ENCODE results near the gene OPA1. TPM values are rescaled to one million over a fixed set of nuclear protein-coding genes. Genes with fewer than 3 reads are reported as not detected.

The OPA1 gene
- total RNA-seq, 1 experiment from 2014 or later: 89.7 TPM

DNA sequence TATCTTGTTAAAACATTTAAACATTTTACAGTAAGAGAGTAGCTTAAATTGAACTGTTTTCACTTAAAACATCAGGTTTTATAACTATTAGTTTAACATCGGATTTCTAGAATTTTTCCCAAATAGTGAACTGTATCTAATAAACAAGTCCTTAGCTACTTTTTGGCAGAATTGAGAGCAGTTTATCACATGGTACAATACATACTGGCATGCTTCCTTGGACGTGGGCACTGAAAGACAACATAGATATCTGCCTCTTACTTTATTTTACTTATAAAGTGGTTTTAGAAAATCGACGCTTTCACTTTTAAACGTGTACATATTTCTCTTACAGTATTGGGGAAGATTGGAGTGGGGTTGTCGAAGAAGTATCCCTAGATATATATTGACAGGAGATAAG, 52.8 kb downstream of the OPA1 start:
- no peak for DNase-seq (ENCODE audit: low read depth)

DNA sequence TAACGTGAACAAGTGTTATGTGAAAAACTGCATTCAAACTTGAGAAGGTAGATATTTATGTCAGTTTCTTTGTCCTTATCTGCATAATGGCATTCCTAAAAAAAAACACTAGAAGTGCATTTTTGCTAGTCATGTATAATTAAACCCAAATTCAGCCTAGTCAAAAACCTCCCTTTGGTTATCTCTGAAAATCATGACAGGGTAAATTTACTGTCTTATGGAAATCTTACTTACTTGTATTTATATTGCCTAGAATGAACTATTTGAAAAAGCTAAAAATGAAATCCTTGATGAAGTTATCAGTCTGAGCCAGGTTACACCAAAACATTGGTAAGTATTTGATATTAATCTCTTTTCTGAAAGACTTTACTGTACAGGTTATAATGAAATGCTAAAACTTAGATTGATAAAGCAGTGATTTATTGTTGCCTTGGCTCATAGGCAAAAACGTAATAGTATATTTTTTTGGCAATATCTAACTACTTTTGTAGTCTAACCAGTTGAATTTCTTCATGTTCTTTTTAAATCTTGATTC, 55.6 kb downstream of the OPA1 start:
- no peak for DNase-seq (ENCODE audit: low read depth)

DNA sequence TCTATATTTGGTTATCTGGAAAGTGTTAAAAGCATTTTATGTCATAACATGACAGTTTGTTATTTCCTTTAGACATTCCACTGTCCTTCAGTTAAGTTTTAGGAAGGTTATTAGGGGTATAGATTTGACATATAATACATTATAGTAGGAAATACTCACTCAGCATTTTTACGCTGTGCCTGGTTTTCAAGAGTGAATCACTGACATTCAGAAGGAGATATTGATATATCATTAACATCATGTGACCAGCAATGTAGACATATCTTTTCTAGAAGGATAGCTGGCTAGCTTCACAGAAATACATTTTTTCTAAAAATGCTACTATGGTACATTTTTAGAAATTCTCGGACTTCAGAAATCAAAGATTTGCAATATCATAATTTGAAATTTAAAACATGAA, 57.6 kb downstream of the OPA1 start:
- DNase-seq (ENCODE audit: low read depth): no peak

DNA sequence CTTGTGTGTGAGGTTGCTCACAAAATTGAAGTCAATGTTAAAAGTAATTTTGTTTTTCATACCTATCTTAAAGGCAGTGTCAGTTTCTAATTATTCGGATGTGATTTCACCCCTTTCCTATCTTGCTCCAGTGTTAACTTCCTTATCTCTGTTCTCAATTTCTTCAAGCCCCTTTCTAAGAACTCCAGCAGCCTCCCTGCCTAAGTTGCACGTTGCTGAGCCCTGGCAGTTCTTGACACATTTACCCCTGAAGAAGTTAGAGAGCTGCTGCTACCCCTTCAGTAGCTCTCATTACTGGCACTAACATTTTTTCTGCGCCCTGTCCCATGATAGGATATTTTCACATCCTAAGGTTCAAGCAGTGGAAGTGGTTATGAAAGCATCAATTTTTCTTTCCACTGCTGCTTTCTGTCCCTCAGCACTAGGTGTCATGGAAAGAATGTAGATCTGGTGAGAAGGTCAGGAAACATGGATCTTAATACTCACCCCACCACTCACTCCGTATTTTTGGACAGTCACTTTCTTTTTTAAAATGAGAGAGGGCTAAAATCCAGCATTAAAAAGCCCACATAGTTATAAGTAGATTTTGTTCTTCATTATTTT, 62.9 kb downstream of the OPA1 start:
- no peak for DNase-seq (ENCODE audit: low read depth)

DNA sequence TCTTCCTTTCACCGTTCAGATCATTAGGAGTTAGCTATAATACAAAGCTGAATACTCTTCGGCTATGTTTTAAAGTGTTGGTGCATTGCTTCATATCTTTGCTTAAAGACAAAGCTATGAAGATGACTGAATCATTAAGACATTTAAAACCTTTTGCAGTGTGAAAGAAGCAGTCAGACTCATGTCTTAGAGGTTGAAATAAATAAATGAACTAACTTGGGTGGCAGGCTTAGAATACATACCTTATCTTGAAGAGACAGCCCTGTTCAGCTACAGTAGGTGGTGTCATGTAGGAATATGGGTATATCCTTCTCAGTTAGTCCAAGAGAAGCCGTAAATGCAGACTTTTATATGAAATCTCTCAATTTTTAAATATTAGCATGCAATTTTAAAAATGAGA, 63.4 kb downstream of the OPA1 start:
- no peak for DNase-seq (ENCODE audit: low read depth)

DNA sequence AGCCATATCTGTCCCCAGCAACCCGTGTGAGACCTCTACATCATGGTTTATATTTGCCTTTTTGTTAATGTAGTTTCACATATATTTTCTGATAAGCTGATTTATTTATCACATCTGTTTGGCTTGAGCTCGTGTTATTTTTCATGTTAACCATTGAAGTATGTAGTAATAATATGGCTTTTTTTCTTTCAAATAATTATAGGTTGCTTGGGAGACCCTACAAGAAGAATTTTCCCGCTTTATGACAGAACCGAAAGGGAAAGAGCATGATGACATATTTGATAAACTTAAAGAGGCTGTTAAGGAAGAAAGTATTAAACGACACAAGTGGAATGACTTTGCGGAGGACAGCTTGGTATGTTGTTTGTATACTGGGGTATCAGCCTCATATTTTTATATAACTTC, 63.9 kb downstream of the OPA1 start:
- DNase-seq (ENCODE audit: low read depth): no peak

DNA sequence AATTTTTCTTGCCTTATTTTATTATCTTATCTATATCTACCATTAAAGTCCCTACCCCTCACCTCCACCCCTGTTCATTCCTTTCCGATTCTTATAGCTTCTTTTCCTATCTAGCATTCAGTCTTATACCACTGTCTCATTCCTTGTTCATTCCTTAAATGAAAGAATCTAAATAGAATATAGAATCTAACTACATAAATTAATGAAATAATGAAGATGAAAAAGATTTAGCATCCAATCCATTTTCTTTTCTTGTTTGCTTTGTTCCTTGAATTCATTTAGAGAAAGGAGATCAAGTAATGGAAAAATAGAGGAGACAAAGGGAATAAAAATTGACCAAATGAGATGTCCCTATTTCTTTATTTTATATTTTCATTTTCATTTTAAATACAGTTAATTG, 67.2 kb downstream of the OPA1 start:
- DNase-seq (ENCODE audit: low read depth): no peak

DNA sequence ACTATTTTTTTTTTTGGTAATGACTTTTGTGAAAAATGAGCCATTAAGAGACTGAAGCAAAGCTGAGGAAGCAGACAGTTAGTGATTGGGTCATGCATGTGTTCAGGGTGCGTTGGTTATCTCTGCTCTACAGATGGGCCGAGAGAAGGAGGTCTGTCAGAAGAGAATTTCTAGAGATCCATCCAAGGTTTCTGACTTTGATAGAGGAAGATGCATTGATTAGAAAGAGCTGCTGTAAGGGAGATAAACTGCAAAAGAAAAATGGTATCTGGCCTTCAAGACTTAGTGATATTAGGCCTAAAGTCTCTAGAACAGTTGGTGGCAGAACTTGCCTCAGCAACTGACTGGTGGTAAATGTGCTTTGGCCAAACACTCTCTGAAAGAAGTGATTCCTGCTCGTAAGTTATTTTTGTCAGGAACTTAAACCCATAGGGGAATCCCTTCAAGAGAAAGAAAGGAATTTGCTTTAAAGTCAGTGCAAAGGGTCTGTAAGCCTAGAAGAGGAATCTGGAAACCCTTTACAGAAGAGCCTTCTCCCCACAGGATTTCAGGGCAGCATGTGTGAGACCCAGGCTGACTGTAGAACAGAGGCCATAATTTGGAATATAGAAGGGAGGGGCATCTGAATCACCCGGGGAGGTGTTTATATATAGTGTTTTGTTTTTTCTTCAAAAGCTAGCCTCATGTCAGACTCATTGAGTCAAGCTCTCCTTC, 67.8 kb downstream of the OPA1 start:
- no peak for DNase-seq (ENCODE audit: low read depth)

DNA sequence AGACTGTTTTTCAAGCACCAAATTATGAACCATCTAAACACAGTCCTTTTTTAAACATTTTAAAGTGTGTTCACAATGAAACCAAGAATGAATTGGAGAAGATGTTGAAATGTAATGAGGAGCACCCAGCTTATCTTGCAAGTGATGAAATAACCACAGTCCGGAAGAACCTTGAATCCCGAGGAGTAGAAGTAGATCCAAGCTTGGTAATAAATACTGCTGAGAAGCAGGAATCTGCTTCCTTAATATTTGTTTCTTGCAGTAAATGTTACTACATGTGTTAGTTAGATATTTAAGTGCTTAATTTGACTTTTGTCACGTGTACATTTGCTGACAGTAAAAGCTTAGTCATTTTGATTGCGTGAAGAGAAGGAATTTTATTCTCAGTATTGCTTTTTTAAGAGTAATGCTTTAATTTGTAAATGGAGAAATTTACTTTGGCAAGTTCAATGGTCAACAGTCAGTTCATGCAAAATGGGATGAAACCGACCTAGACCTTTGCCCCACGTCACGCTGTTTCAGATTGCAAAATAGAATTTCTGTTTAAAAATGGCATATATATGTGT, 69.8 kb downstream of the OPA1 start:
- no peak for DNase-seq (ENCODE audit: low read depth)

DNA sequence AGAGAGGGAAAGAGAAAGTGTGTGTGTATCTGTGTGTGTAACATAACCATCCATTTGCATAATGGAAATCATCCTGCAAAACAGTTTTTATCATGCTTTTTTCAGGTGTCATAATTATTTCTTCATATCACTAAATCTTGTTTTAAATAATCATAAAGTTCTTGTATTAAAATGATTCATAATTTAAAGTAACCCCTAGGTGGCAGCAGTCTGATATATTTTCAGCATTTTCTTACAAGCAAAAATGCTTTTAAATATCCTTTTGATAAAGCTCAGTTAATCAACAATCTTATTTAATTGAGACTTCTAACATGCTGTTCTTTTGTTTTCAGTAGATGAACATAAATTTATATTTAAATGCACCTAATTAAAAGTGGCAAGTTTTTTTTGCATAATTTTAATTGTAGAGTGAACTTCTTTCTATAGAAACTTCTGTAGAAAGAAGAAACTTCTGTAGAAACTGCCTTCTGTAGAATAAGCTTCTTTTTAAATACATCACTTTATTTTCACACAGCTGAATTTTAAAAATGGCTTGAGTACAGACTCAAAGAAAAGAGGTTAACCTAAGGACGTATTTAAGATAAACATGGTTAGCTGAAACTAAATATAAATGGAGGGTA, 72.5 kb downstream of the OPA1 start:
- DNase-seq (ENCODE audit: low read depth): peak; percentile 20

DNA sequence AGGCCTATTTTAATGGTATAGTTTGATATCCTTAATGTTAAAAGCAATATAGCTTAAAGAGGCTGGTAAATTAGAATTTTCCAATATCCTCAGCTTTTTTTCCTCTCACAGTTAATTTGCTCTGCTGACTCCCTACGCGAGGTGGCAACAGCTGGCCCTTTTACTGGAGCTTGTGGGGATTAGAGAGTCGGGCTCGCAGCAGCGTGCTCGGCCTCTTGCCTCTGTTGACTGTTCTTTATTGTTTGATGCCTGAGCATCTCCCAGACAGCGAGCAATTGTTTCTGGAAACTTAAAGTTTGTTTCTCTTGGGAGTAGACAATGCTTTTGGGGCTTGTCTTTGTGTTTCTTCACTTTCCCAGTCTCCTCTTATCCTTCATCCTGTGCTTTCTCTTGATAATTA, 80.8 kb downstream of the OPA1 start:
- DNase-seq (ENCODE audit: low read depth): no peak

DNA sequence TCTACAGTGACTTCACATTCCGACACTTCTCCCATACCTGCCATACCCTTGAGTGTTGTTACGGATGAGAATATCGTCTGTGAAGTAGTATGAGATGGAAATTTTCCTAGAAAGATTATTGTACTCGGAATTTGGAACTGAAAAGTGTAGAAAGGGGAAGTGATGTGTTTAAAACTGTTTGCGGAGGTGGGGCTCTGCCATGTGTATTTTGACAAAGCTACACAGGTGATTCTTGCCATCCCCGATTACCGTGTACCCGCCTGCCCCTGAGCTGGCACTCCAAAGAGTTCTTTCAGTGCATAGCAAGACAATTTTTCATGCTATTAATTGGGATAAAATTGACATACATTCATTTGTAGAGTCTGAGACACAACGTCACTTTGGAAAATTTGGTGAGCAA, 81.7 kb downstream of the OPA1 start:
- no peak for DNase-seq (ENCODE audit: low read depth)

DNA sequence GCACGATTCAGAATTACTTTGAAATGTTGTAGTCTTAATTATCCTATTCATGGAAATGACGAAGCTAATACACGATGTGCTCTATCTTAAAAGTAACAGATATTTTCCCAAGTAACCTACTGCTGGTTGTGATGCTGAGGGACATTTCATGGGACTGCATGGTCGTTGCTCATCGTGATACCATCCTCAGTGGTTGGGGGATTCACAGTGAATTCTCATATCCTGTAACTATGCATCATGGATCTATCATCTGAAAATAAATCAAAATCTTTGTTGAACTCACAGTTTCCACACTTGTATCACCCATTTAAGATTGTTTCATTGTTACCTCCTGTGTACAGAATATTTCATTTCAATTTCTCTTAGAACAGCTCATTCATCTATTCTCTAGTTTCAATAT, 84.7 kb downstream of the OPA1 start:
- DNase-seq (ENCODE audit: low read depth): no peak

DNA sequence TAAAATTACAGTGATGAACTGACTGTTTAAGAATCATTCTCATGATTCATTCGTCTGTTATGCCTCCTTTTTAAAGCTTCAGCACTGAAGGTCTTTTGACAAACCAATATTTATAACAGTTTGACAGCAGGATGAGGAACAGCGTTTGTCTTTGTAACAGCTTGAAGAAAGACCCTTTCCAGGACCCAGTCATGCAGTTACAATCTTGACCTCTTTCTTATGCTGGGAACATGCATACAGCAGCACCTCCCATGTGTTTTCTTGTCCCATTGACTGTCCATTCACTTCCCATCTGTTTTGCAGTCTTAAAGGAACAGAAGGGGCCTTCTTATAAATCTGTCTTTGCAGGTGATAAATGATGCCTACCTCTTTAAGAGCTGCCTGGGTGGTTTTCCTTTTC, 87.2 kb downstream of the OPA1 start:
- DNase-seq (ENCODE audit: low read depth): peak; percentile 62

DNA sequence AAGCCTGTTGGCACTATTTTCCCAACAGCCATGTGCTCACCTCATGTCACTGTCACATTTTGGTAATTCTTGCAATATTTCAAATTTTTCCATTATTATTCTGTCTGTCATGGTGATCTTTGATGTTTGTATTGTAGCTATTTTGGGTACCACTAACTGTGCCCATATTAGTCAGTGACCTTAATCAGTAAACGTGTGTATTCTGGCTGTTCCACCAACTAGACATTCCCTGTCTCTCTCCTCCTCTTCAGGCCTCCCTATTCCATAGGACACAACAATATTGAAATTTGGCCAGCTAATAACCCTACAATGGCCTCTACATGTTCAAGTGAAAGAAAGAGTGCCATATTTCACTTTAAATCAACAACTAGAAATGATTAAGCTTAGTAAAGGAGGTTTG, 88.6 kb downstream of the OPA1 start:
- DNase-seq (ENCODE audit: low read depth): no peak

DNA sequence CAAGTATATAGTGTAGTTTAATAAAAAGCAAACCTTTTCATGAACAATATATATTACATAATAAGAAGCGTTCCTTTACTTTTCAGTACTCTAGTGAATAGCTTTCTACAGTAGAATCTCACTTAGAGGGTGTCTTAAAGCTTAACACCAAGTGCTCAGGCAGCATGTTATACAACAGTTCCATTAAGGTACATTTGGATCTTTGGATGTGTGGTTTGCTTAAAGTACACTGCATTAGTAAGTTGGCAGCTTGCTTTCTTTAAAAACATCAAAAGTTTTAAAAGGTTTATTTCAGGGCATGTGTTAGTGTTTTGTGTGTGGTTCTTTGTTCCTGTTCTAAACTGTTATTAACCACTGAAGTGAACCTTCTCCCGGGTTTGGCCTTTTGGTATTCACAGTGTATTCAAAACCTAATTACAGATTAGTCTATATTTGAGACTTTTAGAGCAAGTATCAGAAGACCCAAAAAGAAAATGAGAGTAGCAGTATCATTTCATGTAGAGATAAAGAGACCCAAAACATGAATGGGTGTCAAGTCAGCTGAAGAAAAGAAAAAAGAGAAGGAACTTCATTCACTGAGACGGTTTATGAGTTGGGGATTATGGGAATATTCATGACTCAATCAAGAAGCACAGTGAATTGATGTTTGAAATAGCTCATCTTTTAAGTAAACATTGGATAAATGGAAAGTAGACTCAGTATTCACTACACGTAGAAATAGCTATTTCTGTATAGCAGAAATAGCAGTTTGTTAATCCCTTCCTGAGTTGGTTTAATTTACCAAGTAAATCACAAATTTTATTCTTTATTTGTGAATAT, 93.9 kb downstream of the OPA1 start:
- DNase-seq (ENCODE audit: low read depth): no peak

DNA sequence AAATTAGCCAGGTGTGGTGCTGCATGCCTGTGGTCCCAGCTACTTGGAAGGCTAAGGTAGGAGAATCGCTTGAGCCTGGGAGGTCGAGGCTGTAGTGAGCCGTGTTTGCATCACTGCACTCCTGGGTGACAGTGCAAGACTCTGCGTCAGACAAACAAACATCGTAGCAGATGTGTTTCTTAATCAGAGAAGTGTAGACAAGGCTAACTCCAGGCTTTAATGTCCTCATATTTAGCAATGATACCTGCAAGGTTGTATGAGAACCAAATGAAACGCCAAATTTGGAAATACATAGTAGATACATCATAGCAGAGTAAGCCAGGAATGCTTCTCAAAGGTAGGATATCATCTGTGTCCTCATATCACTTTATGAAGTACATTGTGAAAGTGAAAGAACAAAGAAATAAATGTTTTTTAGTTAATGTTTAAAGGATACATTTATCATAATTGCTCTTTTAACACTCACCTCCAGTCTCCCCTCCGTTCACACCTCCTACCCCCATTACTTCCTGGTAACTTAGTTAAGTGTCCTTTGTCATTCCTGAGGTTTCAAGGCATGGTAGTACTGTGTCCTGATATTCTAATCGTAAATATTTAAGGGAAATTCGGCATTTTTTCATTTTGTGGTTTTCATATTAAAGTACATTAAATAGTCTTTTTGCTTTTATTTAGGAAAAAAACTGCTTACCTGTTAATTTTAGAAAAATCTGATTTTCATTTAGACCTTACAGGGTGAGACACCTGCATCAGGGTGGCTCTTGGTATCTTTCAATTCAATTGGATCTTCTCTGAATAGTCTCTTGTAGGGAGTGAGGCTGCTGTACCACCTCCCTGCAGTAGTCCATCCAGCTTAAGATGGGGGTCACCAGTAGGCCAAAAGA, 96.1 kb downstream of the OPA1 start:
- DNase-seq (ENCODE audit: low read depth): no peak

DNA sequence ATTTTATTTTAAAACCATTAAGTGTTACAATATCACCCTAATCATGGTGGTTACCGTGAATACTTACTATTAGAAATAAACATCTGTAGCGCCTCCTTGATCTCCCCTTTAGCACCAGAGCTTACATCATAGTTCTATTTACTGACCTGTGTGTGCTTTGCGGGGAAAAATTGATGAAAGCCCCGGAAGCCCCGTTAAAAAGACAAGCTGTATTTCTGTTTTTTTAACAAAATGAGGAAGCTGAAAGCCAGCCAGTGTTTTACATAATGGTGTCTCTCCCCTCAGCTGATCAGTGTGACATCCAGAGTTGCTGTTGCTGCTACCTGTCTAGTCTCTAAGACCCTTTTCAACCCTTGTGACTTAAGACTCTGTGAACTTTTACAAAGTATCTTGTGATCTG, 100.8 kb downstream of the OPA1 start:
- DNase-seq (ENCODE audit: low read depth): no peak

DNA sequence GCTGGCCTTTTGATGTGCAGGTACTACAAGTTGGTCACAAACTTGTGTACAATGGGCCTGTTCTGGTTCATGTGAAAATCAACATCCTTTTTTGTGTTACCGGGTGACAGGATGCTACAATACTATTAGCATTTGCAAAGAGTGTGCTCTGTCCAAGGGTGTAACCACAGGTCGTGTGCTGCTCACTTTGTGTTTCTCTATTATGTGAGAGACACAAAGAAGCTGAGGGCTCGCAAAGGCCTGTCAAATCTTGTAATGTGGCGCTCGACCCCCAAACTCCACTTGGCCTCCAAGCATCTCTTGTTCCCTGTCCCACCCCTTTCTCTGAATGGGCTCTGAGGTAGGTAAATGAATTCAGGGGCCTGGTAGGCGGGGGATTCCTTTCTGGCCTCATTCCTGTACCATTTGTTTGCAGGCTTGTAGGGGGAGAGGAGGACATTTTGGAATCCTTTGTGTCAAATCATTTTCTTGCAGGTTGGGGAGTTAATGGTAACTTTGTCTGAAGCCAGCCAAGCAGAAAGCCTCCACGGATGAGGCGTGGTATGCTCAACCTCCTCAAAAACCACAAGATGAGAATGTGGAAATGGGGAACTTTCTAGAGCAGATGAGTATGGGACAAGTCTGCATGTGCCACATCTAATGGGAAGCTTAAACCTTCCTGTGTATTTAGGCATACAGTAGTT, 109.1 kb downstream of the OPA1 start:
- DNase-seq (ENCODE audit: low read depth): peak; percentile 39

DNA sequence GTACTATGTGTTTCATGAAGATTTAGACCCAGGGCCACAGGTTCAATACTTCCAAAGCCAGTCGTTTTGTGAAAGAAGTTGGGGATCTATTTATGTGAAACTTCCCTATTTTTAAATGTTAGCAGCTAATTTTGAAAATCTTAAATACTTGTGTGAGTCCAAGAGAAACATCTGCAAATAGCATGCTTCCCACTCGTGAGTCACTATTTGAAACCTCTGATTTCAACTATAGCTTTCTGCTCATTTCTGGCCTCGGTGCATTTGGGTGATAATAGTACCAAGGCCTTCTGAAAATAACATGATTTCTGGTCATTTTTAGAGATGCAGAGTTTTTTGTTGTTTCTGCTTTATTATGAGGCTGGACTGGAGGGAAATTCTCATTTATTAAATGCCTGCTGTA, 110.0 kb downstream of the OPA1 start:
- DNase-seq (ENCODE audit: low read depth): no peak
